ENCODE results near the gene SIRPA.

SIRPA gene

DNA sequence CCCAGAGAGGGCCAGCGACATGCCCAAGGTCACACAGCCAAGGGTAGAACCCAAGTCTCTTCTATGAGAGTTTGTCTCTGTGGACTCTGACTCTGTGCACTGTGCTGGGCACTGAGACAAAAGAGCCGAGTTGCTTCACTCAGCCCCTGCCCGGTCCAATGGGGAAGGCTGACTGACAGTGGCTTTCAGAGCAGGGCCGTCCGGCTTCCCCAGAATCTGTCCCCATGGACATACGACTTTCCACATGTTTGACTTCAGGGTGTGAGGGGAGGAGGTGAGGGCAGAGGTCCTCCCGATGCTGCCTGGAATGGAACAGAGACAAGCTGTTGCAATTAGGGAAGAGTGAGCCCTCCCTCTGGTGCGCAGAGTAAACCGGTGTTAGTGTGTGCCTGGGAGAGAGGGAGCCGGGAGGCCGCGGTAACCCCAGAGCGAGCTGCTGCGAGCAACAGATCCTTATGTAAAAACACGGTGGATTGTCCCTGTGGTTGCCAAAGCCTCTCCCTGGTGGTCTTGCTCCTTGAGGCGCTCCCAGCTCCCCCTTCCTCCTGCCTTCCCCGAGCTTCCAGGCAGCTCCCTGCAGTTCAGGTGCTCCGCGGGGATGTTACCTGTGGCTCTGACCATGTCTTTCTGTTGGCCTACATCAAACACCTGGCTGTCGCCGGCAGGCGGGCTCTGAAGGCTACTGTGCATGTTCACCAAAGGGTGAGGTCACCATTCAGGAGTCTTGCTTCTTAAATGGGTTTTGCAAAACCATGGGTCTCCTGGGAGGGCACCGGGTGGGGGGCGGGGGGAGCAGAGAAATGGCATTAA lies 672 bp downstream of the SIRPA start:
- no peak for TF ChIP-seq RAD21 (IDR thresholded peaks at IDR 0.05; ENCODE audit: low read depth)
- TF ChIP-seq CEBPB (IDR thresholded peaks at IDR 0.05), result no peak
- TF ChIP-seq TCF12 (IDR thresholded peaks at IDR 0.05; ENCODE audit: low read depth), result no peak
- no peak for TF ChIP-seq YY1 (IDR thresholded peaks at IDR 0.05; ENCODE audit: low read depth)
- TF ChIP-seq EP300 (IDR thresholded peaks at IDR 0.05; ENCODE audit: borderline replicate concordance), result no peak
- TF ChIP-seq FOXM1 (IDR thresholded peaks at IDR 0.05; ENCODE audit: borderline replicate concordance, low read depth), result no peak
- no peak for TF ChIP-seq CREB1 (IDR thresholded peaks at IDR 0.05; ENCODE audit: low read depth)
- no peak for TF ChIP-seq EGR1 (IDR thresholded peaks at IDR 0.05)
- TF ChIP-seq TEAD4 (IDR thresholded peaks at IDR 0.05), result no peak
- TF ChIP-seq, protein P1, sequence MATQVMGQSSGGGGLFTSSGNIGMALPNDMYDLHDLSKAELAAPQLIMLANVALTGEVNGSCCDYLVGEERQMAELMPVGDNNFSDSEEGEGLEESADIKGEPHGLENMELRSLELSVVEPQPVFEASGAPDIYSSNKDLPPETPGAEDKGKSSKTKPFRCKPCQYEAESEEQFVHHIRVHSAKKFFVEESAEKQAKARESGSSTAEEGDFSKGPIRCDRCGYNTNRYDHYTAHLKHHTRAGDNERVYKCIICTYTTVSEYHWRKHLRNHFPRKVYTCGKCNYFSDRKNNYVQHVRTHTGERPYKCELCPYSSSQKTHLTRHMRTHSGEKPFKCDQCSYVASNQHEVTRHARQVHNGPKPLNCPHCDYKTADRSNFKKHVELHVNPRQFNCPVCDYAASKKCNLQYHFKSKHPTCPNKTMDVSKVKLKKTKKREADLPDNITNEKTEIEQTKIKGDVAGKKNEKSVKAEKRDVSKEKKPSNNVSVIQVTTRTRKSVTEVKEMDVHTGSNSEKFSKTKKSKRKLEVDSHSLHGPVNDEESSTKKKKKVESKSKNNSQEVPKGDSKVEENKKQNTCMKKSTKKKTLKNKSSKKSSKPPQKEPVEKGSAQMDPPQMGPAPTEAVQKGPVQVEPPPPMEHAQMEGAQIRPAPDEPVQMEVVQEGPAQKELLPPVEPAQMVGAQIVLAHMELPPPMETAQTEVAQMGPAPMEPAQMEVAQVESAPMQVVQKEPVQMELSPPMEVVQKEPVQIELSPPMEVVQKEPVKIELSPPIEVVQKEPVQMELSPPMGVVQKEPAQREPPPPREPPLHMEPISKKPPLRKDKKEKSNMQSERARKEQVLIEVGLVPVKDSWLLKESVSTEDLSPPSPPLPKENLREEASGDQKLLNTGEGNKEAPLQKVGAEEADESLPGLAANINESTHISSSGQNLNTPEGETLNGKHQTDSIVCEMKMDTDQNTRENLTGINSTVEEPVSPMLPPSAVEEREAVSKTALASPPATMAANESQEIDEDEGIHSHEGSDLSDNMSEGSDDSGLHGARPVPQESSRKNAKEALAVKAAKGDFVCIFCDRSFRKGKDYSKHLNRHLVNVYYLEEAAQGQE (IDR thresholded peaks at IDR 0.05; ENCODE audit: low read depth), result no peak
- TF ChIP-seq, protein P2, sequence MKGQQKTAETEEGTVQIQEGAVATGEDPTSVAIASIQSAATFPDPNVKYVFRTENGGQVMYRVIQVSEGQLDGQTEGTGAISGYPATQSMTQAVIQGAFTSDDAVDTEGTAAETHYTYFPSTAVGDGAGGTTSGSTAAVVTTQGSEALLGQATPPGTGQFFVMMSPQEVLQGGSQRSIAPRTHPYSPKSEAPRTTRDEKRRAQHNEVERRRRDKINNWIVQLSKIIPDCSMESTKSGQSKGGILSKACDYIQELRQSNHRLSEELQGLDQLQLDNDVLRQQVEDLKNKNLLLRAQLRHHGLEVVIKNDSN (IDR thresholded peaks at IDR 0.05), result no peak
- no peak for TF ChIP-seq ZBTB7A (IDR thresholded peaks at IDR 0.05; ENCODE audit: low read depth)
- no peak for TF ChIP-seq TAF1 (IDR thresholded peaks at IDR 0.05; ENCODE audit: low read depth)
- TF ChIP-seq, protein P3, sequence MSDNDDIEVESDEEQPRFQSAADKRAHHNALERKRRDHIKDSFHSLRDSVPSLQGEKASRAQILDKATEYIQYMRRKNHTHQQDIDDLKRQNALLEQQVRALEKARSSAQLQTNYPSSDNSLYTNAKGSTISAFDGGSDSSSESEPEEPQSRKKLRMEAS (IDR thresholded peaks at IDR 0.05), result no peak

DNA sequence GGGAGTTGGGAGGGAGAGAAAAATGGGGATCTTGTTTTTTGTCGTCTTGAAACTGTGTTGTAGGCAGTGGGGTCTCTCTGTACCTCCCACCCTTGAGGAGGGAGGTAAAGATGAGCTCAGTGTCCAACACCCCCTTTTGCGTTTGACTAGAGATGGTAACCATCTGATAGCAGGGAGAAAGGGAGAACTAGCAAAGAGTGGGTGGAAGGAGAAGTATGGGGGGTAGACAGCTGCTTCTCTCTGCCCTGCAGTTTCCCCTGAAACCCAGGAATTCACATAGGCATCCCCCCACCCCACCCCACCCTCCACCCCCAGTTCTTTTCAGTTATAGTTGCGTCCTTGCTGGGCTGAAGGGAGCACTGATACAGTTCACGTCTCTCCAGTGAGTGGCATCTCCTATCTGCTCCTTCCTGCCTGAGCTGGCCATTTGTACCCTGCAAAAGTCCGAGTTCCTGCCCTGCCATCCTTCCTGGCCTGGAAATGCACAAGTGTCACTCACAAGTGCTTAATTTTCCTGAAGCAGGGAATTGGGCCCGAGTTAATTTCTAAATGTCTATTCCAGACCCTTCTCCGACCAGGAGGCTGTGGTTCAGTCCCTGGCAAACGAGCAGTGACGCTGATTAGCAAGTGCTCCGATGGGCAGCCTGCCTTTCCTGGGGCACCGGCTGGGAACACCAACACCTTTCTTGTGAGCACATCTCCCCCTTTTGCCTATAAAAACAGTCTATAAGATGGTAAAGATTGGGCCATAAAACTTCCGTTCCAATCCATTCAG lies 1.5 kb downstream of the SIRPA start:
- TF ChIP-seq TAF1 (IDR thresholded peaks at IDR 0.05; ENCODE audit: low read depth), result no peak
- TF ChIP-seq YY1 (IDR thresholded peaks at IDR 0.05; ENCODE audit: low read depth), result no peak
- TF ChIP-seq, protein P1 (IDR thresholded peaks at IDR 0.05; ENCODE audit: low read depth), result no peak
- TF ChIP-seq NFIC (IDR thresholded peaks at IDR 0.05), result no peak
- TF ChIP-seq RAD21 (IDR thresholded peaks at IDR 0.05; ENCODE audit: low read depth), result no peak
- TF ChIP-seq TCF12 (IDR thresholded peaks at IDR 0.05; ENCODE audit: low read depth), result no peak
- TF ChIP-seq CEBPB (IDR thresholded peaks at IDR 0.05), result no peak
- TF ChIP-seq CREB1 (IDR thresholded peaks at IDR 0.05; ENCODE audit: low read depth), result no peak
- no peak for TF ChIP-seq EGR1 (IDR thresholded peaks at IDR 0.05)

DNA sequence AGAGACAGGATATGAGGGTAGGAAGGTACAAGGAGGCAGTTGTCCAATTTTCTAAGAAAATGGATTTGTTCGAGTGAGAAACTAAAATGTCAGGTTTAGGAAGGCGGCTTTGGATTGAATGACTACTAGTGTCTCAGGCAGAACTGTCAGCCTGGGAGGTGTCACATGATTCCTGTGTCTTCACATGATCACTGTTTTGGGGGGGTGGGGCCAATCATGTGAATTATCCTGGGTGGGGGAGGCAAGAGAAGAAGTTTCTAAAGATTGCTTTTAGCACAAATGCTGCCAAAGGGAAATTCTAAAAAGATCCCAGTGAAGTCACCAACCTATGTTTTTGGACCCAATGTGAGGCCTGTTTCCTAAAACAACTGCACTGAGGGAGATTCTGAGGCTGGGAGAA lies 2.3 kb downstream of the SIRPA start:
- no peak for TF ChIP-seq NFIC (IDR thresholded peaks at IDR 0.05)
- no peak for TF ChIP-seq CEBPB (IDR thresholded peaks at IDR 0.05)
- TF ChIP-seq, protein P3 (IDR thresholded peaks at IDR 0.05), result no peak
- no peak for TF ChIP-seq EGR1 (IDR thresholded peaks at IDR 0.05)
- TF ChIP-seq, protein P2 (IDR thresholded peaks at IDR 0.05), result no peak
- no peak for TF ChIP-seq FOXM1 (IDR thresholded peaks at IDR 0.05; ENCODE audit: borderline replicate concordance, low read depth)

DNA sequence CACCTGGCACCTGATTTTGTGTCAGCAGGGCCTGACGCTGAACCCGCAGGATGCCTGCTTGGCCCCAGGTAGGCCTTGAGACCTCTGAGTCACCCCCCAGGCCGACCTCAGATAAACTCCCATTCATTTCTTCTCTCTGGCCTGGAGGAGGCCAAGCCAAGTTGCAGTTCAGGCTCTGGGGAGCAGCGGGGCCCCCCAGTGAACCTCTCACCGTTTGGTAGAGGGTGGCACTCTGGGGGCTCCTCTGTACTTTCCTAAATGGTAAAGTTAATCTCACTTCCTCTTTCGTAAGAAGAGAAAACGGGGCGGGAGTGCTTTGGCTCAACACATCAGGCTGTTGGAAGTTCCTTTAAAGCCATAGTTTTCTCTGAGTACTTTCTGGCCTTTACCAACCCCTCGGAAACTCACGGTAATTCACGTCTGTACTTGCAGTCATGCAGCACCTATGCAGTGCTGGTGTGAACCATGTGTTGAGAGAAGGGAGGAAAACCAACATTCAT lies 2.8 kb downstream of the SIRPA start:
- TF ChIP-seq TAF1 (IDR thresholded peaks at IDR 0.05; ENCODE audit: low read depth) (no peak), ZBTB7A (IDR thresholded peaks at IDR 0.05; ENCODE audit: low read depth) (no peak), YY1 (IDR thresholded peaks at IDR 0.05; ENCODE audit: low read depth) (no peak)

DNA sequence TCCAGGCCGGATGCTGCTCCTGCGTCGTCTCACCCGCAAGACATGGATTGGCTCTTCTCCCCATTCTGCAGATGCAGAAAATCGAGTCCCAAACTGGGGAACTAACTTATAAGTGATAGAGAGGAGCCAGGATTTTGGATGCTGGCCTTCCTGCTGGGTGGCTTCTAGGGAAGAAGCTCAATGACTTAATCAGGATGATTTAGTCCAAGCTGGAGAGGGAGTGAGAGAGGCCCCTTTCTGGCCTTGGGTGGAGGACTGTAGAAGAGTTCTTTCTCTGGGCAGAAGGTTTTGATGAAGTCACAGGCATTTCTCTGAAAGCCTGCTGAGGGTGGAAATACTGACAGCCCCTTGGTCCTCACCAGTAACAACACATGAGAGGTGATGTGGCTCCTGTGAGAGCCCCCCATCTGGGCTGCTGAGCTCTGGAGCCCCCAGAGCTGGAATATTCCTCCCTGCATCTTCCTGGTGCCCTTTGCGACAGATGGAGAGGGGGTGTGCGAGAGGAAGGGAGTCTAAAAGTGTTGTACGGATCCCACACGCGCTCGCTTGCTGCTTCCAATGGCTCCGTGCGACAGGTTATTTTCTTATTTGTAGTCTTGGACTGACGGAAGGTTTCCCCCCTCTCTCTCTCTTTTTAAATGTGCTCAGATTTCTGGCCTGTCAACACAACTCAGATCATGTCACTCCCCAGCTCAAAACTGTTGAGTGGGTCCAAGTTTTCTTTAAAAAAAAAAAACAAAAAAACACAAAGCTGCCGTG lies 3.5 kb downstream of the SIRPA start:
- no peak for TF ChIP-seq TCF12 (IDR thresholded peaks at IDR 0.05; ENCODE audit: low read depth)
- no peak for TF ChIP-seq NFIC (IDR thresholded peaks at IDR 0.05)
- no peak for TF ChIP-seq EP300 (IDR thresholded peaks at IDR 0.05; ENCODE audit: borderline replicate concordance)
- no peak for TF ChIP-seq CREB1 (IDR thresholded peaks at IDR 0.05; ENCODE audit: low read depth)
- TF ChIP-seq ZBTB7A (IDR thresholded peaks at IDR 0.05; ENCODE audit: low read depth), result no peak
- TF ChIP-seq, protein P1 (IDR thresholded peaks at IDR 0.05; ENCODE audit: low read depth), result no peak
- TF ChIP-seq, protein P3 (IDR thresholded peaks at IDR 0.05), result no peak
- no peak for TF ChIP-seq RAD21 (IDR thresholded peaks at IDR 0.05; ENCODE audit: low read depth)
- no peak for TF ChIP-seq CEBPB (IDR thresholded peaks at IDR 0.05)
- no peak for TF ChIP-seq TEAD4 (IDR thresholded peaks at IDR 0.05)
- TF ChIP-seq TAF1 (IDR thresholded peaks at IDR 0.05; ENCODE audit: low read depth), result no peak
- TF ChIP-seq YY1 (IDR thresholded peaks at IDR 0.05; ENCODE audit: low read depth), result no peak
- TF ChIP-seq, protein P2 (IDR thresholded peaks at IDR 0.05), result no peak
- TF ChIP-seq FOXM1 (IDR thresholded peaks at IDR 0.05; ENCODE audit: borderline replicate concordance, low read depth), result no peak
- TF ChIP-seq EGR1 (IDR thresholded peaks at IDR 0.05), result no peak
